ENCODE results near the gene CYB561A3. TPM values are rescaled to one million over a fixed set of nuclear protein-coding genes. Genes with fewer than 3 reads are reported as not detected.

Gene CYB561A3
- total RNA-seq, 1 donor, result 151 TPM

DNA sequence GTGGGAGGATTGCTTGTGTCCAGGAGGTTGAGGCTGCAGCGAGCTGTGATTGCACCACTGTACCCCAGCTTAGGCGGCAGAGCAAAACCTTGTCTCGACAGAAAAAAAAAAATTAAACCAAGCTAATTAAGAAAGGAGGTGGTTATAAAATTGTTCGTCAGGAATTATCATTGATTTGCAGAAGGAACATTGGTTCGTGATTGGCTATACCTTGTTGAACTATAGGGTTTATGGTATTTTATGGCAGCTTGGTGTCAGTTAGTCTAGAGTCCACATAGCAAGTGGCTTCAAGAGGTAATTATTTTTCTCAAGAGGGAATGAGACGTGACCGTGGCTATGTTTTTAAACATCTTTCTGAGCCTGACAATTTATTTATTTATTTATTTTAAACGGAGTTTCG, 19.2 kb upstream of the CYB561A3 start:
- H3K4me1 ChIP-seq (ENCODE audit: insufficient read depth, low read length), result peaks cover 26% of the 10 kb centered on the region
- H4K20me1 ChIP-seq (ENCODE audit: insufficient read depth, low read length), result no peaks in the 10 kb centered on the region
- no peak overlapping the region for H2AFZ ChIP-seq (ENCODE audit: low read length)
- no peak overlapping the region for H3K4me3 ChIP-seq (ENCODE audit: insufficient read depth, low read length)
- H3K36me3 ChIP-seq (ENCODE audit: insufficient read depth, low read length), result no peaks in the 10 kb centered on the region
- no peak for DNase-seq (ENCODE audit: insufficient read length, low spot score, missing footprints)
- no peak overlapping the region for H3K27ac ChIP-seq (ENCODE audit: low read depth, low read length)
- no peaks in the 10 kb centered on the region for H3K79me2 ChIP-seq (ENCODE audit: insufficient read depth, low read length)
- no peaks in the 10 kb centered on the region for H3K9me3 ChIP-seq (ENCODE audit: low read depth, low read length)
- H3K4me2 ChIP-seq (ENCODE audit: insufficient read depth, low read length), result no peak overlapping the region
- no peaks in the 10 kb centered on the region for H3K27me3 ChIP-seq (ENCODE audit: insufficient read depth, low read length)
- TF ChIP-seq, protein P1, sequence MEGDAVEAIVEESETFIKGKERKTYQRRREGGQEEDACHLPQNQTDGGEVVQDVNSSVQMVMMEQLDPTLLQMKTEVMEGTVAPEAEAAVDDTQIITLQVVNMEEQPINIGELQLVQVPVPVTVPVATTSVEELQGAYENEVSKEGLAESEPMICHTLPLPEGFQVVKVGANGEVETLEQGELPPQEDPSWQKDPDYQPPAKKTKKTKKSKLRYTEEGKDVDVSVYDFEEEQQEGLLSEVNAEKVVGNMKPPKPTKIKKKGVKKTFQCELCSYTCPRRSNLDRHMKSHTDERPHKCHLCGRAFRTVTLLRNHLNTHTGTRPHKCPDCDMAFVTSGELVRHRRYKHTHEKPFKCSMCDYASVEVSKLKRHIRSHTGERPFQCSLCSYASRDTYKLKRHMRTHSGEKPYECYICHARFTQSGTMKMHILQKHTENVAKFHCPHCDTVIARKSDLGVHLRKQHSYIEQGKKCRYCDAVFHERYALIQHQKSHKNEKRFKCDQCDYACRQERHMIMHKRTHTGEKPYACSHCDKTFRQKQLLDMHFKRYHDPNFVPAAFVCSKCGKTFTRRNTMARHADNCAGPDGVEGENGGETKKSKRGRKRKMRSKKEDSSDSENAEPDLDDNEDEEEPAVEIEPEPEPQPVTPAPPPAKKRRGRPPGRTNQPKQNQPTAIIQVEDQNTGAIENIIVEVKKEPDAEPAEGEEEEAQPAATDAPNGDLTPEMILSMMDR (IDR thresholded peaks at IDR 0.05; ENCODE audit: extremely low read depth, low read depth, low read length), result no peak

DNA sequence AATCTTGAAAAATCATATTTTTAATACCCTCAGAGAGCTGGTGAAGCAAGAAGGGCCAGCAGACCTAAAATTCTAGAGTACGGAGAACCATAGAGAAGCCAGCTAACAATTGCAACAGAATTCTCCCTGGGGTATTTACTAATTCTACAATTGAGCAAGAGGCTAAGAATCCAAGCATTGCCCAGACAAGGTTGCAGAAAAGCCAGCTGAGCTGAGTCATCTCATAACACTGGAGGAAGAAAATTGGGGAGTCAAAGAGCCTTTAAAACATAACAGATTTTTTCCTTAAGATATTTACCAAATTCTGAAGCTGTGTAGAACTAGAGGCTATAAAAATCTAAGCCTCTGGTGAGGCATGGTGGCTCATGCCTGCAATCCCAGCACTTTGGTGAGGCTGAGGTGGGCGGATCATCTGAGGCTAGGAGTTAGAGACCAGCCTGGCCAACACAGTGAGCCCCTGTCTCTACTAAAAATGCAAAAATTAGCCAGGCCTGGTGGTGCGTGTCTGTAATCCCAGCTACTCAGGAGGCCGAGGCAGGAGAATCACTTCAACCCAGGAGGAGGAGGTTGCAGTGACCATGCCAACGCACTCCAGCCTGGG, 17.1 kb upstream of the CYB561A3 start:
- no peak overlapping the region for H2AFZ ChIP-seq (ENCODE audit: low read length)
- peak overlapping the region; percentile 96 for H3K27ac ChIP-seq (ENCODE audit: low read depth, low read length)
- peak overlapping the region; percentile 42 for H3K4me2 ChIP-seq (ENCODE audit: insufficient read depth, low read length)

DNA sequence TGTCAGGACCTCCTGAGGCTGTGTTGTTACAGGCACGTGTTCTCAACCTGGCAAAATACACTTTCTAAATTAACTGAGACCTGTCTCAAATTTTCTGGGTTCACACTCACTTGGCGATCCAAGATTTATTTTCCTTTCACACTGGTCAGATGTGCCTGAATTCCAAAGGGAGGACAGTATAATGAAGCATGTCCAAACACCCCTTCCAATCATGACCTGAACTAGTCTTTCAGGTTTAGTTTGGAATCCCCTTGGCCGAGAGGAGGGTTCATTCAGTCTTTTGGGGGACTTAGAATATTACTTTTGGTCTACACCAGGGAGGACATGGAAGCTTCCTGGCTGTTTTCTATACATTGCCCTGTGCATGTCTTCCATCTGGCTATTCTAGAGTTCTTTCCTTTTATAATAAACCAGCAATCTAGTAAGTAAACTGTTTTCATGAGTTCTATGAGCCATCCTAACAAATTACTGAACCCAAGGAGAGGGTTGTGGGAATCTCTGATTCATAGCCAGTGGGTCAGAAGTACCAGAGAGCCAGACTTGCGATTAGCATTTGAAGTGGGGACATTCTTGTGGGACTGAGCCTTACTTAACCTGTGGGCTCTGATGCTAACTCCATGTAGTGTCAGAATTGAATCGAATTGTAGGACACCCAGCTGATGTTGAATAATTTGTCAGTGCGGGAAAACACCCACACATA, 15.9 kb upstream of the CYB561A3 start:
- peak overlapping the region; percentile 96 for H3K27ac ChIP-seq (ENCODE audit: low read depth, low read length)
- peak; percentile 79 for DNase-seq (ENCODE audit: insufficient read length, low spot score, missing footprints)

More for the DNA sequence above, 17.1 kb upstream of the CYB561A3 start:
- no peaks in the 10 kb centered on the region for H3K79me2 ChIP-seq (ENCODE audit: insufficient read depth, low read length)
- TF ChIP-seq, protein P1 (IDR thresholded peaks at IDR 0.05; ENCODE audit: extremely low read depth, low read depth, low read length), result no peak
- no peaks in the 10 kb centered on the region for H4K20me1 ChIP-seq (ENCODE audit: insufficient read depth, low read length)
- no peak overlapping the region for H3K4me3 ChIP-seq (ENCODE audit: insufficient read depth, low read length)
- H3K36me3 ChIP-seq (ENCODE audit: insufficient read depth, low read length), result peaks cover 10% of the 10 kb centered on the region
- peaks cover 26% of the 10 kb centered on the region for H3K4me1 ChIP-seq (ENCODE audit: insufficient read depth, low read length)
- H3K9me3 ChIP-seq (ENCODE audit: low read depth, low read length), result no peaks in the 10 kb centered on the region
- DNase-seq (ENCODE audit: insufficient read length, low spot score, missing footprints), result peak; percentile 89
- H3K27me3 ChIP-seq (ENCODE audit: insufficient read depth, low read length), result no peaks in the 10 kb centered on the region

DNA sequence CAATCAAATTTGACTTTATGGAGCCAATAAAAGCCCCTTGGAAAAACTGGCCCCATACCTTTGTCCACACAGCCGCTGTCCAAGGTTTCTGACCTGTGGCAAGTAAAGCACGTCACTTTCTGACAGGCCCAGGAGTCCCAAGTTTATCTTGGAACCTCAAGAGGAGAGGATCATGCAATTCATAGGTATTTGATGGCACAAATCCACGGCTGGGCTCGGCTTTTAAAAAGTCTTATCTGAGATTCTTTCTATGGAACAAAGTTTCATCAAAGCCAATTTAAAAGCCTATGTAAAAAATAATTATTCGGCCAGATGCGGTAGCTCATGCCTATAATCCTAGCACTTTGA, 14.1 kb upstream of the CYB561A3 start:
- H3K4me1 ChIP-seq (ENCODE audit: insufficient read depth, low read length), result peaks cover 27% of the 10 kb centered on the region
- H3K79me2 ChIP-seq (ENCODE audit: insufficient read depth, low read length), result no peaks in the 10 kb centered on the region
- H3K4me2 ChIP-seq (ENCODE audit: insufficient read depth, low read length), result no peak overlapping the region
- no peaks in the 10 kb centered on the region for H3K27me3 ChIP-seq (ENCODE audit: insufficient read depth, low read length)
- no peaks in the 10 kb centered on the region for H4K20me1 ChIP-seq (ENCODE audit: insufficient read depth, low read length)
- H3K9me3 ChIP-seq (ENCODE audit: low read depth, low read length), result no peaks in the 10 kb centered on the region
- H3K36me3 ChIP-seq (ENCODE audit: insufficient read depth, low read length), result peaks cover 17% of the 10 kb centered on the region
- TF ChIP-seq, protein P1 (IDR thresholded peaks at IDR 0.05; ENCODE audit: extremely low read depth, low read depth, low read length), result no peak
- H2AFZ ChIP-seq (ENCODE audit: low read length), result no peak overlapping the region
- no peak overlapping the region for H3K4me3 ChIP-seq (ENCODE audit: insufficient read depth, low read length)
- H3K27ac ChIP-seq (ENCODE audit: low read depth, low read length), result peak overlapping the region; percentile 38
- DNase-seq (ENCODE audit: insufficient read length, low spot score, missing footprints), result no peak

More for the DNA sequence above, 15.9 kb upstream of the CYB561A3 start:
- Histone ChIP-seq H3K4me2 (ENCODE audit: insufficient read depth, low read length) (peak overlapping the region; percentile 13), H3K4me3 (ENCODE audit: insufficient read depth, low read length) (no peak overlapping the region), H3K9me3 (ENCODE audit: low read depth, low read length) (no peaks in the 10 kb centered on the region), H2AFZ (ENCODE audit: low read length) (no peak overlapping the region), H4K20me1 (ENCODE audit: insufficient read depth, low read length) (no peaks in the 10 kb centered on the region), H3K36me3 (ENCODE audit: insufficient read depth, low read length) (peaks cover 15% of the 10 kb centered on the region), H3K79me2 (ENCODE audit: insufficient read depth, low read length) (no peaks in the 10 kb centered on the region), H3K4me1 (ENCODE audit: insufficient read depth, low read length) (peaks cover 26% of the 10 kb centered on the region), H3K27me3 (ENCODE audit: insufficient read depth, low read length) (no peaks in the 10 kb centered on the region)
- TF ChIP-seq, protein P1 (IDR thresholded peaks at IDR 0.05; ENCODE audit: extremely low read depth, low read depth, low read length), result no peak

All from osteoblast (primary cell).